HepG2 (cell line): ENCODE data around the gene IGLON5. TPM values are rescaled to one million over a fixed set of nuclear protein-coding genes. Genes with fewer than 3 reads are reported as not detected.

Source experiments
- ATAC-seq: fragments of 200-7000 bp; cut with Tn5 transposase; 3 replicates; pipeline ENCODE4 v1.9.1; 2020; ENCODE audit warnings: mild to moderate bottlenecking, moderate library complexity
- BruUV-seq: library from RNA; stranded (reverse); fragments of 400-500 nt; replicated peaks from 2 replicates; lab custom pipeline; 2021; lab: Mats Ljungman, UMichigan
- CTCF ChIA-PET: fragments of 300-600 bp; formaldehyde crosslinking; extraction: SDS; loops from one replicate; lab custom pipeline; 2021; ENCODE audit warnings: low total read pairs, inconsistent platforms, low intra/inter-chr PET ratio; lab: Yijun Ruan, JAX
- POLR2A ChIA-PET: fragments of 350-600 bp; sonication (Branson Sonifier 250); formaldehyde crosslinking; loops from one replicate; lab custom pipeline; 2020; ENCODE audit warnings: antibody characterized with exemption, inconsistent platforms; lab: Yijun Ruan, JAX
- DNase-seq: peaks from one replicate; pipeline ENCODE4 v3.0.0-alpha.2; 2015; ENCODE audit warnings: low spot score
- FAIRE-seq: peaks from 3 replicates; lab custom pipeline; 2011; peaks lifted over from hg19 to GRCh38; lab: Jason Lieb, UNC
- H2AFZ ChIP-seq: one replicate; pipeline ENCODE4 v1.6.1; 2011; ENCODE audit warnings: low read length, inconsistent platforms
- H3K27ac ChIP-seq: fragments of 300-600 bp; 3 replicates; pipeline ENCODE4 v1.8.0; 2011; ENCODE audit warnings: mixed run types, mild to moderate bottlenecking, mixed read lengths, low read length, inconsistent platforms; ENCODE audit not compliant: insufficient read depth; ENCODE audit errors: extremely low read length
- H3K27me3 ChIP-seq, 2 experiments: fragments of 200-600 bp in 1 of 2; 2 replicates in 1 of 2; 3 replicates in 1 of 2; pipeline versions ENCODE4 v1.6.0 to v1.8.0; 2011; ENCODE audit warnings: low read length in 2 of 2, mild to moderate bottlenecking in 2 of 2, moderate library complexity in 2 of 2, inconsistent platforms in 1 of 2; ENCODE audit not compliant: insufficient read depth in 2 of 2, control insufficient read depth in 1 of 2
- H3K36me3 ChIP-seq, 2 experiments: fragments of 200-600 bp in 1 of 2; replicated peaks in 1 of 2; 2 replicates in 1 of 2; 3 replicates in 1 of 2; pipeline versions ENCODE4 v1.5.1 to v1.8.0; 2011; ENCODE audit warnings: low read length in 2 of 2, inconsistent platforms in 1 of 2; ENCODE audit not compliant: insufficient read depth in 2 of 2, control insufficient read depth in 1 of 2
- H3K4me1 ChIP-seq: 2 replicates; pipeline ENCODE4 v1.5.1; 2012; ENCODE audit warnings: low read length, inconsistent platforms; ENCODE audit not compliant: insufficient read depth
- H3K4me2 ChIP-seq: 2 replicates; pipeline ENCODE4 v1.6.0; 2011; ENCODE audit warnings: low read depth, low read length, inconsistent platforms
- H3K4me3 ChIP-seq, 3 experiments: fragments of 200-600 bp in 1 of 3; sonication (generic), shearing (Covaris generic) in 1 of 3; replicated peaks in 1 of 3; 2 replicates each; pipeline ENCODE4 v1.5.1; 2011 to 2016; ENCODE audit warnings: low read length in 3 of 3, inconsistent platforms in 2 of 3, low read depth in 2 of 3, mild to moderate bottlenecking in 2 of 3, control low read depth in 1 of 3, mixed read lengths in 1 of 3; ENCODE audit not compliant: insufficient read depth in 1 of 3
- H3K79me2 ChIP-seq: one replicate; pipeline ENCODE4 v1.6.1; 2011; ENCODE audit warnings: low read length, inconsistent platforms; ENCODE audit not compliant: insufficient read depth
- H3K9ac ChIP-seq: 2 replicates; pipeline ENCODE4 v1.6.0; 2011; ENCODE audit warnings: mild to moderate bottlenecking, low read depth, low read length, inconsistent platforms; ENCODE audit not compliant: insufficient read depth
- H3K9me3 ChIP-seq: 2 replicates; pipeline ENCODE4 v1.5.1; 2012; ENCODE audit warnings: mild to moderate bottlenecking, low read length
- H4K20me1 ChIP-seq: 2 replicates; pipeline ENCODE4 v1.6.0; 2011; ENCODE audit warnings: inconsistent platforms, mild to moderate bottlenecking, low read length, moderate library complexity; ENCODE audit not compliant: insufficient read depth
- CERS6 ChIP-seq: sonication (generic); formaldehyde crosslinking; IDR thresholded peaks from 2 replicates; pipeline ENCODE4 v1.5.0; 2020; ENCODE audit warnings: missing genetic modification reagents
- CHCHD3 ChIP-seq: sonication (generic); formaldehyde crosslinking; IDR thresholded peaks from 2 replicates; pipeline ENCODE4 v1.8.0; 2022; ENCODE audit warnings: mild to moderate bottlenecking, missing genetic modification reagents, moderate library complexity
- DNMT3B ChIP-seq: conservative IDR thresholded peaks from 2 replicates; pipeline ENCODE4 v1.6.1; 2016; ENCODE audit warnings: missing biosample characterization, control low read depth
- E2F2 ChIP-seq: sonication (generic); formaldehyde crosslinking; IDR thresholded peaks from 2 replicates; pipeline ENCODE4 v1.4.0; 2020; ENCODE audit warnings: missing genetic modification reagents, borderline replicate concordance
- FOXP1 ChIP-seq, 2 experiments: fragments of 450-650 bp in 1 of 2; IDR thresholded peaks; 2 replicates each; pipeline ENCODE4 v1.6.1; 2017 to 2018; ENCODE audit warnings: antibody characterized with exemption in 1 of 2
- HNRNPLL ChIP-seq: fragments of 200-400 bp; formaldehyde crosslinking; IDR thresholded peaks from 2 replicates; pipeline ENCODE4 v1.6.1; 2017; ENCODE audit warnings: mild to moderate bottlenecking, low read depth, low read length; ENCODE audit not compliant: poor library complexity, severe bottlenecking
- KAT8 ChIP-seq: IDR thresholded peaks from 2 replicates; pipeline ENCODE4 v1.6.1; 2016; ENCODE audit warnings: missing genetic modification reagents, missing compliant biosample characterization
- MAFG ChIP-seq: sonication (generic); formaldehyde crosslinking; IDR thresholded peaks from 2 replicates; pipeline ENCODE4 v1.5.1; 2020; ENCODE audit warnings: mild to moderate bottlenecking, missing genetic modification reagents
- MIER2 ChIP-seq: IDR thresholded peaks from 2 replicates; pipeline ENCODE4 v1.6.1; 2016; ENCODE audit warnings: missing biosample characterization, missing genetic modification reagents
- MYNN ChIP-seq: sonication (generic); formaldehyde crosslinking; IDR thresholded peaks from 2 replicates; pipeline ENCODE4 v1.4.0; 2020; ENCODE audit warnings: mild to moderate bottlenecking, low read depth, missing genetic modification reagents
- PBX2 ChIP-seq: IDR thresholded peaks from 2 replicates; pipeline ENCODE4 v1.6.1; 2016; ENCODE audit warnings: control low read depth
- SMARCE1 ChIP-seq: fragments of 450-650 bp; IDR thresholded peaks from 2 replicates; pipeline ENCODE4 v1.6.1; 2017; ENCODE audit warnings: borderline replicate concordance
- THYN1 ChIP-seq: sonication (generic); formaldehyde crosslinking; IDR thresholded peaks from 2 replicates; pipeline ENCODE4 v1.8.1; 2023; ENCODE audit warnings: low read depth, mild to moderate bottlenecking, moderate library complexity, missing genetic modification reagents, borderline replicate concordance
- TRIM22 ChIP-seq: fragments of 450-650 bp; IDR thresholded peaks from 2 replicates; pipeline ENCODE4 v1.6.1; 2017
- TRIM24 ChIP-seq: sonication (generic); formaldehyde crosslinking; IDR thresholded peaks from 2 replicates; pipeline ENCODE4 v1.8.0; 2022; ENCODE audit warnings: mild to moderate bottlenecking, missing genetic modification reagents
- ZIK1 ChIP-seq: sonication (generic); formaldehyde crosslinking; IDR thresholded peaks from 2 replicates; pipeline ENCODE4 v1.5.0; 2020; ENCODE audit warnings: mild to moderate bottlenecking, low read depth, missing genetic modification reagents, borderline replicate concordance
- ZMYM2 ChIP-seq: sonication (generic); formaldehyde crosslinking; IDR thresholded peaks from 2 replicates; pipeline ENCODE4 v1.8.0; 2022; ENCODE audit warnings: mild to moderate bottlenecking, missing genetic modification reagents
- ZNF639 ChIP-seq: conservative IDR thresholded peaks from 2 replicates; pipeline ENCODE4 v1.6.1; 2018; ENCODE audit warnings: missing genetic modification reagents
- ZNF878 ChIP-seq: sonication (generic); formaldehyde crosslinking; IDR thresholded peaks from 2 replicates; pipeline ENCODE4 v1.8.1; 2023; ENCODE audit warnings: mild to moderate bottlenecking, missing genetic modification reagents, moderate library complexity
- ZSCAN20 ChIP-seq: sonication (generic); formaldehyde crosslinking; IDR thresholded peaks from 2 replicates; pipeline ENCODE4 v1.4.0; 2020; ENCODE audit warnings: missing genetic modification reagents, mild to moderate bottlenecking, borderline replicate concordance
- WGBS: methylation state at CpG from one replicate; pipeline ENCODE4 v1.1.6; 2017; ENCODE audit warnings: low lambda C conversion rate; 5-methylcytosine and 5-hydroxymethylcytosine counted together
- in situ Hi-C: cut with HindIII; loops from 2 replicates; pipeline ENCODE4 v1.10.0; 2017; ENCODE audit warnings: low pct_unique_long_range_greater_than_20kb; ENCODE audit not compliant: extremely low pct_ligation_motif_present
- intact Hi-C: fragments of 100-400 bp; cut with micrococcal nuclease; formaldehyde crosslinking; loops from one replicate; pipeline ENCODE4 v1.10.0; 2022; ENCODE audit not compliant: unreplicated experiment
- polyA plus RNA-seq, 8 experiments: library from polyadenylated mRNA; depleted of rRNA in 3 of 8; stranded (reverse) in 7 of 8; unstranded in 1 of 8; fragments of >200 nt; fragmentation: Illumina TruSeq in 4 of 8; extraction: Trizol in 4 of 8; gene quantifications; 2 replicates each; pipeline versions ENCODE4 v1.2.1 to v1.2.3, GENCODE V29; 2011 to 2016; ENCODE audit warnings: low read depth in 4 of 8, missing spikeins in 1 of 8, mixed read lengths in 1 of 8; ENCODE audit not compliant: insufficient read depth in 1 of 8
- total RNA-seq, 5 experiments: library from RNA; depleted of rRNA; stranded (reverse); fragments of >200 nt; fragmentation: Illumina TruSeq; extraction: Trizol; gene quantifications; 2 replicates each; pipeline ENCODE4 v1.2.3, GENCODE V29; 2016; ENCODE audit warnings: low read depth in 1 of 5

The IGLON5 gene
- total and polyA plus RNA-seq, 2 of the 13 experiments (the other 11 are each of a cell fraction or from before 2014, with no cell fraction given): 0.04 to 5.7 TPM

GRCh38 chr19:51330366-51330765 lies 18.9 kb downstream of the IGLON5 start:
- Histone ChIP-seq H3K27me3 (peaks cover 4 to 13% of the 10 kb centered on the region in 2 experiments; a peak in 4 of 5 replicates), H3K36me3 (peaks cover 6 to 23% of the 10 kb centered on the region in 2 experiments; a peak in 4 of 5 replicates), H3K4me2 (no peak overlapping the region), H3K9ac (no peak overlapping the region), H4K20me1 (no peaks in the 10 kb centered on the region), H3K4me3 (no peak overlapping the region), H2AFZ (no peak overlapping the region), H3K27ac (no peak overlapping the region), H3K9me3 (no peaks in the 10 kb centered on the region), H3K4me1 (peaks cover 15% of the 10 kb centered on the region), H3K79me2 (no peaks in the 10 kb centered on the region)
- CTCF ChIA-PET: no interaction called here
- BruUV-seq: no TSS peak
- POLR2A ChIA-PET: no interaction called here
- intact Hi-C loops (no loop called here), in situ Hi-C loops (no loop called here)
- 100% methylated on average over 4 of the region's 4 CpGs for WGBS
- no peak for TF ChIP-seq TRIM24
- no peak for TF ChIP-seq DNMT3B
- TF ChIP-seq ZIK1: no peak
- no peak for TF ChIP-seq E2F2 (CRISPR knock-in tag)
- TF ChIP-seq ZNF878 (CRISPR knock-in tag): no peak
- no peak for TF ChIP-seq PBX2 (CRISPR knock-in tag)
- no peak for TF ChIP-seq MYNN
- TF ChIP-seq ZSCAN20 (CRISPR knock-in tag): no peak
- TF ChIP-seq FOXP1 (IDR thresholded peaks at IDR 0.05): no peak
- no peak for TF ChIP-seq FOXP1 (CRISPR knock-in tag; IDR thresholded peaks at IDR 0.05)
- TF ChIP-seq ZMYM2: no peak
- TF ChIP-seq KAT8 (CRISPR knock-in tag): no peak
- TF ChIP-seq SMARCE1: no peak
- TF ChIP-seq MAFG (CRISPR knock-in tag): no peak
- TF ChIP-seq TRIM22: no peak
- no peak for TF ChIP-seq MIER2 (CRISPR knock-in tag)
- no peak for TF ChIP-seq CERS6 (CRISPR knock-in tag)
- no peak for TF ChIP-seq HNRNPLL
- no peak for TF ChIP-seq CHCHD3
- TF ChIP-seq THYN1: no peak
- no peak for TF ChIP-seq ZNF639 (CRISPR knock-in tag)
- DNase-seq: no peak
- ATAC-seq: no peak
- no peak for FAIRE-seq
